Measurements from ENCODE around the gene STX8. TPM values are rescaled to one million over a fixed set of nuclear protein-coding genes. Genes with fewer than 3 reads are reported as not detected.

Gene STX8
- polyA plus RNA-seq, 1 of the 3 experiments (the other 2 are of a cell fraction): 51.3 TPM

DNA sequence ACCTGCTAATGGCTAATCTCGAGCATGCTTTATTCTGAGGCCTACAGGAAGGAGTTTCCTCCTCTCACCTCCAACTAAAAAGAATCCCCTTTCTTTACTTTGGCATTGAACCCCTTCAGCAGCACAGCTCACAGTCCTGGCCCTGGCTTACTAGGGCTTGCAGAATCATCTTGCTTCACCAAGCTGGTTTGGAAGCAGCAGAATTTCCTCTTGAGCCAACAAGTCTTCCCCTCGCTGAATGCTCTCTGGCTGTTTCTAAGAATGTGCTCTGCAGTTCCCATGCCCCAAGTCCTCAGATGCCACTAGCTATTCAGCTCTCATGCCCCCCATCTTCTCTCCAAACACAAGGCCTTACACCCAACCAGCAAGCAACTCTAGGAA is 283.1 kb downstream of the STX8 start (continued):
- no peak for TF ChIP-seq TCF12 (IDR thresholded peaks at IDR 0.05)

DNA sequence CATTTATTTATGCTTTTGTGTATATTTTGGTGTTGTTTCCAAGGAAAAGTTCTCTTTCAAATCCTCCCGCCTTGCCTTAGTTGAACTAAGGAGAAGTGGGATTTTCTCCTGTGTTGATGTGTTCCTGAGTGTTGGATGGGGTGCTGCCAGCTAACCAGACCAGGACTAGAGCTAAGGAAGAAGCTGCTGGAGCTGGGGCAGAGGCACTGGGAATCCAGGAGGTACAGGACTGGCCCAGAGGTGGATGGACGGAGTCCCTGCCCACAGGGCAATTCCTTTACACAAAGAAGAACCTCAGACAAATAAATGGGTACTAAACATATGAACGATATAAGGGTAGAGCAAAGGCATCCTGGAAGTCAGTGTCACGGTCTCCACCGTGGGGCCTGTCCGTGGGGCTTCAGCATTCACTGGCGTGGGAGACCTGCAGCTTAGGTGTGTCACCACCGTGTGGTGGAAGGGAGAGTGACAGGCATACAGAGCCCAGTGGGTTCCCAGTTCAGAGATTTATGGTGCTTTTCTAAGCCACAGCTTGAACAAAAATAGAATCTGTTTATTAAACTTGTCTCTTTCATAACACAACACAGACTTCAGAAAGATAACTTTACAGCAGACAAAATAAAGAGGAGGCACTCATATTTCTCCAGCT is 283.6 kb downstream of the STX8 start:
- Histone ChIP-seq H2AFZ (ENCODE audit: low read depth) (no peak overlapping the region), H3K27me3 (ENCODE audit: insufficient read depth) (no peaks in the 10 kb centered on the region), H3K79me2 (ENCODE audit: insufficient read depth) (no peaks in the 10 kb centered on the region), H3F3A (replicated peaks; ENCODE audit: insufficient read depth) (no peaks in the 10 kb centered on the region), H3K4me2 (no peak overlapping the region), H3K36me3 (replicated peaks in 1 of 2; ENCODE audit: control insufficient read depth in 1 of 2, insufficient read depth in 2 of 2, low read length in 1 of 2) (no peaks in the 10 kb centered on the region), H3K9me2 (no peaks in the 10 kb centered on the region), H3K9me3 (no peaks in the 10 kb centered on the region), H3K27ac (ENCODE audit: low read depth in 2 of 2, low read length in 1 of 2) (no peak overlapping the region), H3K4me3 (ENCODE audit: low read depth in 2 of 2, low read length in 1 of 2) (no peak overlapping the region; a peak in 1 of 4 replicates), H3K9ac (no peak overlapping the region), H4K20me1 (ENCODE audit: insufficient read depth) (no peaks in the 10 kb centered on the region), H3K4me1 (ENCODE audit: control insufficient read depth in 1 of 2, insufficient read depth in 2 of 2, low read depth in 1 of 2, low read length in 1 of 2) (no peaks in the 10 kb centered on the region)
- ChIA-PET CTCF (interaction anchor here (0.8 to 2.6 kb wide), 18 partner anchors 8 to 297 kb away, joined by 3 to 13 read pairs (median 4); no protein-coding TSS in a partner anchor), POLR2A (no interaction called here)
- no peak for TF ChIP-seq YY1 (IDR thresholded peaks at IDR 0.05; ENCODE audit: low read depth)
- TF ChIP-seq RAD21 (IDR thresholded peaks at IDR 0.05; ENCODE audit: low read length): peak; percentile 68
- TF ChIP-seq, protein P1, sequence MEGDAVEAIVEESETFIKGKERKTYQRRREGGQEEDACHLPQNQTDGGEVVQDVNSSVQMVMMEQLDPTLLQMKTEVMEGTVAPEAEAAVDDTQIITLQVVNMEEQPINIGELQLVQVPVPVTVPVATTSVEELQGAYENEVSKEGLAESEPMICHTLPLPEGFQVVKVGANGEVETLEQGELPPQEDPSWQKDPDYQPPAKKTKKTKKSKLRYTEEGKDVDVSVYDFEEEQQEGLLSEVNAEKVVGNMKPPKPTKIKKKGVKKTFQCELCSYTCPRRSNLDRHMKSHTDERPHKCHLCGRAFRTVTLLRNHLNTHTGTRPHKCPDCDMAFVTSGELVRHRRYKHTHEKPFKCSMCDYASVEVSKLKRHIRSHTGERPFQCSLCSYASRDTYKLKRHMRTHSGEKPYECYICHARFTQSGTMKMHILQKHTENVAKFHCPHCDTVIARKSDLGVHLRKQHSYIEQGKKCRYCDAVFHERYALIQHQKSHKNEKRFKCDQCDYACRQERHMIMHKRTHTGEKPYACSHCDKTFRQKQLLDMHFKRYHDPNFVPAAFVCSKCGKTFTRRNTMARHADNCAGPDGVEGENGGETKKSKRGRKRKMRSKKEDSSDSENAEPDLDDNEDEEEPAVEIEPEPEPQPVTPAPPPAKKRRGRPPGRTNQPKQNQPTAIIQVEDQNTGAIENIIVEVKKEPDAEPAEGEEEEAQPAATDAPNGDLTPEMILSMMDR (IDR thresholded peaks at IDR 0.05): peak; percentile 53
- TF ChIP-seq SMC3 (IDR thresholded peaks at IDR 0.05; ENCODE audit: low read depth, low read length): peak; percentile 54
- peak; percentile 67 for DNase-seq
- WGBS (ENCODE audit: low lambda C conversion rate): 54% methylated on average over 8 of the region's 8 CpGs

DNA sequence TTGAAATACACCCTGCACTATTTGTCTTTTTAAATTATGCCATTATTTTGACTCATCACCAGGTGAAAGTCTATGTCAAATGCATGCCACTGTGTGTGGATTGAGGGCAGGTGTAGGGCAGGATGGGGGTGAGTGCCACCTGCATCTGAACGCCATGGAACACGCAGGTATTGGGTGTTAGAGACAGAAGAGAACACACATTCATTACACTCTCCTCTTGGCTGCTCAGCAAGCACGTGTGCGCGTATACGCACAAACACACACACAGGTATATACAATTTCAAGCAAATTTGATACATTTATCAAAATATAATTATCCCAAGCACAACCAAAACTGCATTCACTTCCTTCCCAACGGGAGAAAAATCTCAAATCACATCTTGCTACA is 285.4 kb downstream of the STX8 start:
- Histone ChIP-seq H3K4me3 (ENCODE audit: low read depth in 2 of 2, low read length in 1 of 2) (no peak overlapping the region), H3K36me3 (replicated peaks in 1 of 2; ENCODE audit: control insufficient read depth in 1 of 2, insufficient read depth in 2 of 2, low read length in 1 of 2) (no peaks in the 10 kb centered on the region), H3K4me1 (ENCODE audit: control insufficient read depth in 1 of 2, insufficient read depth in 2 of 2, low read depth in 1 of 2, low read length in 1 of 2) (peaks cover 0 to 2% of the 10 kb centered on the region in 2 experiments; a peak in 1 of 4 replicates), H3F3A (replicated peaks; ENCODE audit: insufficient read depth) (no peaks in the 10 kb centered on the region), H3K79me2 (ENCODE audit: insufficient read depth) (no peaks in the 10 kb centered on the region), H3K4me2 (no peak overlapping the region), H3K9ac (no peak overlapping the region), H3K27ac (ENCODE audit: low read depth in 2 of 2, low read length in 1 of 2) (no peak overlapping the region), H3K9me2 (no peaks in the 10 kb centered on the region), H3K27me3 (ENCODE audit: insufficient read depth) (no peaks in the 10 kb centered on the region), H2AFZ (ENCODE audit: low read depth) (no peak overlapping the region), H4K20me1 (ENCODE audit: insufficient read depth) (no peaks in the 10 kb centered on the region), H3K9me3 (no peaks in the 10 kb centered on the region)
- POLR2A ChIA-PET: no interaction called here
- 82% methylated on average over 7 of the region's 7 CpGs for WGBS (ENCODE audit: low lambda C conversion rate)
- CTCF ChIA-PET: no interaction called here
- DNase-seq: no peak
- TF ChIP-seq RCOR1 (IDR thresholded peaks at IDR 0.05; ENCODE audit: low read length): no peak
- no peak for TF ChIP-seq NFIC (IDR thresholded peaks at IDR 0.05; ENCODE audit: borderline replicate concordance)
- TF ChIP-seq MXI1 (IDR thresholded peaks at IDR 0.05; ENCODE audit: low read depth, low read length): no peak
- TF ChIP-seq SMC3 (IDR thresholded peaks at IDR 0.05; ENCODE audit: low read depth, low read length): no peak
- no peak for TF ChIP-seq RFX5 (IDR thresholded peaks at IDR 0.05; ENCODE audit: low read length)
- no peak for TF ChIP-seq GATA2 (CRISPR knock-in tag; IDR thresholded peaks at IDR 0.05)
- TF ChIP-seq TCF12 (IDR thresholded peaks at IDR 0.05): no peak
- TF ChIP-seq, protein P2, sequence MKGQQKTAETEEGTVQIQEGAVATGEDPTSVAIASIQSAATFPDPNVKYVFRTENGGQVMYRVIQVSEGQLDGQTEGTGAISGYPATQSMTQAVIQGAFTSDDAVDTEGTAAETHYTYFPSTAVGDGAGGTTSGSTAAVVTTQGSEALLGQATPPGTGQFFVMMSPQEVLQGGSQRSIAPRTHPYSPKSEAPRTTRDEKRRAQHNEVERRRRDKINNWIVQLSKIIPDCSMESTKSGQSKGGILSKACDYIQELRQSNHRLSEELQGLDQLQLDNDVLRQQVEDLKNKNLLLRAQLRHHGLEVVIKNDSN (IDR thresholded peaks at IDR 0.05; ENCODE audit: borderline replicate concordance, low read depth): no peak
- no peak for TF ChIP-seq RXRA (IDR thresholded peaks at IDR 0.05; ENCODE audit: borderline replicate concordance, low read depth)
- no peak for TF ChIP-seq TAF1 (IDR thresholded peaks at IDR 0.05; ENCODE audit: borderline replicate concordance, low read depth, low read length)
- TF ChIP-seq POLR2AphosphoS5 (IDR thresholded peaks at IDR 0.05; ENCODE audit: low read depth, low read length): no peak
- TF ChIP-seq FOXJ3 (CRISPR knock-in tag; IDR thresholded peaks at IDR 0.05): no peak
- TF ChIP-seq NRF1 (IDR thresholded peaks at IDR 0.05; ENCODE audit: low read depth, low read length): no peak

All from SK-N-SH (cell line).